GM20000 (cell line): ENCODE results near the gene COL8A2.
A peak's percentile ranks its signal among the peaks of the same experiment; 100 is the strongest.

Experiments used
- DNase-seq: peaks from one replicate; pipeline ENCODE4 v3.0.0; 2012; ENCODE audit warnings: low spot score
- CTCF ChIP-seq: IDR thresholded peaks from 2 replicates; pipeline ENCODE4 v1.5.1; 2012; ENCODE audit warnings: mild to moderate bottlenecking, control low read depth; ENCODE audit errors: extremely low read depth, missing control alignments

Gene COL8A2

GRCh38 chr1:36125129-36125991 is at the start of gene COL8A2:
Gene COL8A2, minus strand, starts transcription at chr1:36125222. Its CDS starts 24,980 bp downstream, at chr1:36100242.
- peak; percentile 59 for DNase-seq
- no peak for TF ChIP-seq CTCF

GRCh38 chr1:36174713-36175112 is 49.7 kb upstream of the COL8A2 start:
- DNase-seq, result no peak

GRCh38 chr1:36172983-36173382 is 48.0 kb upstream of the COL8A2 start:
- no peak for TF ChIP-seq CTCF

More at GRCh38 chr1:36174713-36175112, 49.7 kb upstream of the COL8A2 start:
- no peak for TF ChIP-seq CTCF

GRCh38 chr1:36172017-36172747 is 47.2 kb upstream of the COL8A2 start:
- no peak for DNase-seq
- TF ChIP-seq CTCF, result no peak

More at GRCh38 chr1:36172983-36173382, 48.0 kb upstream of the COL8A2 start:
- DNase-seq, result no peak

GRCh38 chr1:36170643-36171412 is 45.8 kb upstream of the COL8A2 start:
- no peak for TF ChIP-seq CTCF
- no peak for DNase-seq

GRCh38 chr1:36168514-36168913 is 43.5 kb upstream of the COL8A2 start:
- no peak for TF ChIP-seq CTCF
- DNase-seq, result no peak
